Ammon's horn (tissue), 1 donor: ENCODE measurements around the gene STARD7.
A peak's percentile ranks its signal among the peaks of the same experiment; 100 is the strongest.
"Not testable (repeated sequence)": the region's sequence is repeated elsewhere in the genome, so short reads cannot be mapped to it uniquely, and the experiment has no call there.

Experiments used
- DNase-seq: peaks from one replicate; pipeline ENCODE4 v3.0.0-alpha.2; 2016; ENCODE audit warnings: low spot score

The STARD7 gene

GRCh38 chr2:96208143-96209010 is at the start of gene STARD7:
TSS of gene STARD7 (minus strand) at chr2:96208827. CDS start at chr2:96208434, 393 bp downstream.
- peak; percentile 98 for DNase-seq

DNA sequence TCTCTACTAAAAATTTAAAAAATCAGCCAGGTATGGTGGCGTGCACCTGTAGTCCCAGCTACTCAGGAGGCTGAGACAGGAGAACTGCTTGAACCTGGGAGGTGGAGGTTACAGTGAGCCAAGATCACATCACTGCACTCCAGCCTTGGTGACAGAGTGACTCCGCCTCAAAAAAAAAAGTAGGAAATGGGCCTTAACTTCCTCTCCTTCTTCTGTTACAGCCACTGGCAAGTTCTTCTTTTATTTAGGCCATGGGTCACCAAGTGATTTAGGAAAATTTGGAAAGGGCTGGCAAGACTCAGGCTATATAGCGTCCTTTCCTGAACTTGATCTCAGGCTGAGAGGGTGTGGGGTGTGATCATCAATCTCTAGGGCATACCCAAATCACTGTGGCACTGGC is 49.1 kb upstream of the STARD7 start:
- DNase-seq: not testable (repeated sequence)

GRCh38 chr2:96256611-96257113 is 48.0 kb upstream of the STARD7 start:
- DNase-seq: no peak

GRCh38 chr2:96254571-96254970 is 45.9 kb upstream of the STARD7 start:
- DNase-seq: no peak

DNA sequence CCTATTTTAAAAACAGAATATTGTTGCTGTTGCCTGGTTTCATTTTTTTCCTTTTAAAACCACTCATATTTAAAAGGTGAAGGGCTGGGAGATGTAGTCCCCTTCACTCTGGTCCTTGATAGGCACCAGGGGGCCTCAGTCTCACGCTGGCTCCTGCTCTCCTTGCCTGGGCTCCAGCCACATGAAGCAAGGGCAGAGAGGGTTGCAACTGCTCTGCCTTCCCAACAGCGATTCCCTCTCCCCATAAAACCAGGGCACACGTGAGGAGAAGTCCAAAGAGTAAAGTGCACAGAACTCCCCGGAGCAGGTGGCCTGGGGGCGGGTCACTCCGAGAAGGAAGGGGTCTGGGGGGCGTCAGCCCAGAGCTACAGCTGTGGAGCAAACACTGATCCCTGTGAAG is 44.4 kb upstream of the STARD7 start:
- no peak for DNase-seq

DNA sequence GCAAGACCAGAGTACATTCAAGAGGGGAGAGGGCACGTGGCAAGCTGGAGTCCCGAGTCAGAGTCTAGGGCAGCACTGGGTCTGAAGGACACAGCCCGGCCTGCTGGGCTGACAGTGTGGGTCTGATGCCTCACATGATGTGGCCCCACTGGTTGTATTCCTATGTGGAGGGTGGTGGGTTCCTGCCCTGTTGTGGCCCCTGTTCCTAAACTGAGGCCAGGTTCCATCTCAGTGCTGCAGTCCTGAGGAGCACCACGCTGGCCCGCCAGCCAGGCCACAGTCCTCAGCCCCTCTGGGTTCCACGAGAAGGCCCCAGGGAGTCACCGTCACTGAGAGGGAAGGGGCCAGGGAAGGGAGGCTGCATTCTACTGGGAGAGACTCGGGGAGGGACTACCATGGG is 43.9 kb upstream of the STARD7 start:
- DNase-seq: no peak

DNA sequence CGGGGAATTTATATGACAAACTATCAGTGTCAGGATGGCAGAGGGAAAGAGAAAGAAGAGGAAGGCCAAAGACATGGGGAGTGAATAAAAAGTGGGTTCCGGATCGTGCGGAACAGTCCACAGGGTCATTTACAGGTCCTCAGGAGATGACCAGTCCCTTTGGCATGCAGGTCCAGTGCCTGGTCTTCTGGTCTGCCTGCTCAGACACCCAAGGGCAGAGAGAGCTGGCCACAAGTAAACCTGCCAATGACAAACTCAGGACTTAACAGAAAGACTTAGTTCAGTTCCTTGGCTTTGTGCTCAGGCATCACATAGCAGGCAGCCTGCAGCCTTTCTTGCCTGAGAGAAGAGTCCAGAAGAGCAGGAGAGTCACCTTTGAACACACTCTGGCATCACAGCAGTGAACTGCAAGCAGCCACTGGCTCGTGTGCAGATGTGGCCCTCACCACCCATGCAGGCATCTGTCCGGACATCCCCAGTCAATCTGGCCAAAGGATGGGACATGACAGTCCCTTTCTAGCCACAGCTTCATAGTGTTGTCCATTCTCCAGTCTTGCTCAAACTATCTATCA is 43.2 kb upstream of the STARD7 start:
- peak; percentile 77 for DNase-seq

DNA sequence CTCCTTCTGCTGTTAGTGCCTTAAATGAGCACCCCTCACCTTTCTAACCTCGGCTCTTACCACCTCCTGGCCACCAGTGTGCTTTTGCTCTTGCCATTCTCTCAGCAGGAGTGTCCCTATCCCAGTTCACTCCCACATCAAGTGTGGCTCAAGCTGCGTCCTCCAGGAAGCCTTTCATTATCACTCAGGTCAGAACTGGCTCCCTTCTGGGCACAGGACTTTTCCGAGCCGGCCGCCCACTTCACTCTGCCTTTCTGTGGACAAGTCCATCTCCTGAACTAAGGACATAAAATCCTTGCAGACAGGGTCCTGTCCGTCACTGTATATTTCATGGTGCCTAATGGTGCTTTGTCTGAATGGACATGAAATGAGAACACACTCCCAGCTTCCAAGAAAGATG is 41.6 kb upstream of the STARD7 start:
- DNase-seq: no peak

DNA sequence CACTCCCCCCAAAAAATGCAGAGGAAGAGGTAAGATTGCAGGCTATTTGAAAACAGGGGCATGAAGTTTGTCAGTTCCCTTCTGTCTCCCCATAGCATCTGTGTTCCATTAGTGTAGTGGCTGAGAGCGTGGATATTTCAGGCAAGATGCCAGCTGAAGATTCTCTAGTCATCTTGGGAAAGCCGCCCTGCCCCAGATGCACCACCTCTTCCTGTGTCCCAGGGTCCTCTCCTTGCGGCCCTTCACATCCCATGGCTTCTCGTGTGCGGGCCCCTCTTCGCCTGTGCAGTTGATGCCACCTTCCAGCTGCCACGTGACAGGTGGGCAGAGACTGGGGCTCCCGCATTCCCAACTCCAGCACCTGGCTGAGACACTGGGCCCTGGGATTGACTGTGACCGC is 41.0 kb upstream of the STARD7 start:
- no peak for DNase-seq

DNA sequence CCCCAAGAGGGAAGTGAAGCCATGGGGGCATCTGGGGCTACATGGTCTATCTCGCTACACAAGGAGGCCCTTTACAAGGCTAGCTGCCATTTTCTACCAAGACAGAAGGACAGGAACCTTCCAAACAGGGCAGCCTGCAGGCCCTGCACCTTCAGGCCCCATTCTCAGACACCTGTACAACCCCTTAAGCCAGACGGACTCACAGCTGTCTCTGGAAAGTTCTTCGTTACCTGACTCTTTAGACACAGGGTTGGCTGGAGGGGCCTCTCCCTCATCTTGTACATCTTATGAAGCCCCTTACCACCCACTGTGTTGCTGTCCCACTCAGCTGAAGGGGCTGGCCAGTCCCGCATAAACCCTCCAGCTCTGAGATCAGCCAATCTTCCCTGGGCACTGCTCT is 40.0 kb upstream of the STARD7 start:
- no peak for DNase-seq

GRCh38 chr2:96247896-96248295 is 39.3 kb upstream of the STARD7 start:
- DNase-seq: no peak

- no peak for DNase-seq
Measured at GRCh38 chr2:96247009-96247408, 38.4 kb upstream of the STARD7 start.

- DNase-seq: no peak
Measured at GRCh38 chr2:96245609-96246390, 37.2 kb upstream of the STARD7 start.

DNA sequence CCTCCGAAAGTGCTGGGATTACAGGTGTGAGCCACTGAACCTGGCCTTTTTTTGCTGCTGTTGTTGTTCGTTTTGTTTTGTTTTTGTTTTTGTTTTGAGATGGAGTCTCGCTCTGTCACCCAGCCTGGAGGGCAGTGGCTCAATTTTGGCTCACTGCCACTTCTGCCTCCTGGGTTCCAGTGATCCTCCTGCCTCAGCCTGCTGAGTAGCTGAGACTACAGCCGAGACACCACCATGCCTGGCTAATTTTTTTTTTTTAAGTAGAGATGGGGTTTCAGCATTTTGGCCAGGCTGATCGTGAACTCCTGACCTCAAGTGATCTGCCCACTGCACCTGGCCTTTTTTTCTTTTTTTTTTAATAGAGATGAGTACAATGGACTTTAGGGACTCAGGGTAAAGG is 35.2 kb upstream of the STARD7 start:
- DNase-seq: no peak

DNA sequence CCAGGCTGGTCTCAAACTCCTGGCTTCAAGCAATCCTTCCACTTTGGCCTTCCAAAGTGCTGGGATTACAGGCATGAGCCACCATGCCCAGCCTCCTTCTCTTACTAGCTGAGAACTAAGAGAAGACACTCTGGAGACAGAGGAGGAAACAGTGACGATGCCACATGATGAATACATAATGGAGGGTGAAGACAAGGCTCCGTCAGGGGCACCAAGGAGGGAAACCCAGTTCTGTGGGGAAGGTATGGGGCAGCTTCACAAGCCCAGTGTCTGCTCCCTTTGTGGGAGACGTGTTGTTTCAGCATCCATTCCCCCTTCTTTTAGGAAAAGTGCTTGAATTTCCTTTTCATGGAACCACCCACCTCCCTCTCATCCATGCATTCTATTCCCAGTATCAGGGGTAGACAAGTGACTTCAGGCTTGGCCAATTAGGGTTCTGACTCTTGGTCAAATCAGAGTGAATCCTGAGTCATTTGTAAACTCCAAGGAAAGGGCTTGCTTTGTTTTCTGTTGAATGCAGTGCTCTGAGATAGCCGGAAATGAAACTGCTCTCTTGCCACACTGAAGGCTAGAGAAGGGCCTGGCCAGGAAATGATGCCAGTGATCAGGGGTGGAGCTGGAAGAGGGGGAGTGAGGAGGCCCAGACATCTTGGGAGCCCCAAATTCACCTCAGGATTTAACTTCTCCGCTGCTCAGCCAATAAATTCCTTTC is 33.4 kb upstream of the STARD7 start:
- peak; percentile 78 for DNase-seq

DNA sequence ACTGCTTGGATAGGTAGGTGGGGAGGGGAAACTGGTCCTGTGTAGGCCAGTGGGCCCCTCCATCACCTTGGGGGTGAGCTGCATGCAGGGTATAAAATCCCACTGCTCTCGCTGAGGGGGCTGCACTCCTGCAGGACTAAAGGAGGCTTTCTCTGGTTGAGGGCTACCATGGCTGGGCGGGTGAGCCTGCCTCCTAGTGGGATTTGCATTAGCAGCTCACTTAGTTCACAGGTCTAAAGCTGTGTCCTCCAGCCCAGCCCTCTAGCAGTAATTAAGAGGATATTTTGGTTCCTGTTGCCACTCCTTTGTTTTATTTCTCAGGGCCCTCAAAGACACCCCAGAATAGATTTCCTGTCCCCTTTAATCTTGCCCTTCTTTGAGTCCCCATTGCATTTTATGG is 32.6 kb upstream of the STARD7 start:
- DNase-seq: no peak

DNA sequence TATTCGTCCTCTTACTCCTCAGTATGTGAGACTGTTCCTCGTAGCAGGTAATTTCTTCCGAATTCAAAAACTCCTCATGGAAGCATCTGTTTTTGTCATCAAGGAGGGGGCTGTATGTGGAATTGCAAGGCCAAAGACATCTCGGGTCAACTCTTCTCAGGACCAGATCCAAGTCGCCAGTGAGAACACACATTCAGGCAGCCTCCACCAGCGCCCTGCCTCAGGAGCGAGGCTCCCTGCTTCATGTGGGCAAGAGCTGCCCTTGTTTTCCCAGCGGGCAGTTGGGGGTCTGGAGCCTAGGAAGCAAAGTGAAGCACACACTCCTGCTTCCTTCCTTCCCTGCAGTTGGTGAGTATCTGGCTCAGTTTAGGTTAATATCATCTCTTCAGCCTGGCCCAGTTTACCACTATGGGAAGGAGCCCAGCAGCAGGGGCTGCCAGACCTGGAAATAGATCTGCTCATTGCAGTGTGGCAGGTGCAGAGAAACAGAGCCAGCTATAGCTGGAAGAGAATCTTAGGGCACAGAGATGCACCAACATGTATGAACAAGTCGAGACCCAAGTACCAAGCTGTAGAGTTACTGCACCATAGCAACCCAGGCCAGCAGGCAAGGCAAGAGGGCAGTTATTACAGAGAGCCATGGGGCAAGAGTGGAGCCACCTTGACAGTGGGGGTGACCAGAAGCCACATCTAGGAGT is 31.9 kb upstream of the STARD7 start:
- DNase-seq: no peak

- DNase-seq: no peak
Measured at GRCh38 chr2:96239745-96240264, 31.2 kb upstream of the STARD7 start.

- DNase-seq: no peak
Measured at GRCh38 chr2:96239091-96239490, 30.5 kb upstream of the STARD7 start.

- DNase-seq: no peak
Measured at GRCh38 chr2:96238266-96238665, 29.6 kb upstream of the STARD7 start.

DNA sequence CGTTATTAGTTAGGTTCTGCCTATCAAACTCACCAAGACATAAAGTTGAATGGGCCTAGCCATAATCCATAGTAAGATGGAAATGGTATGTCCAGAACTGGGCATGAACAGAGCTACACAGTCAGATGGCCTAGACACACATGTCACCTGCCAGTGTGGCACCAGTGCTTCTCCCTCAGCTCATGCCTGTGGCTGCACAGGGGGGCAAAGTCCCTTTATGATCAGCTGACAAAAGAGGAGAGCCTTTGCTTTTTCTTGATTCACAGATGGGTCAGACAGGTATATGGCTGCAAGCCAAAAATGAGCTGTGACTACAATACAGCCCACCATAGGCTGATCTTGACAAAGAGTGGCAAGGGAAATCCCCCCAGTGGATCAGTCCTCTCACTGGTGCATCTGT is 28.3 kb upstream of the STARD7 start:
- no peak for DNase-seq
